Measurements from ENCODE around the gene S100A3.
"Not testable (repeated sequence)": the region's sequence is repeated elsewhere in the genome, so short reads cannot be mapped to it uniquely, and the experiment has no call there.

The S100A3 gene

GRCh38 chr1:153563483-153563901 is 14.4 kb upstream of the S100A3 start:
- DNase-seq (no peak), ATAC-seq (no peak)
- H3K4me1 Mint-ChIP-seq, result peaks cover 35% of the 10 kb centered on the region
- no peaks in the 10 kb centered on the region for H3K9me3 Mint-ChIP-seq
- no peaks in the 10 kb centered on the region for H3K36me3 Mint-ChIP-seq (ENCODE audit: low read depth)
- H3K27me3 Mint-ChIP-seq, result no peaks in the 10 kb centered on the region
- H3K4me3 Mint-ChIP-seq, result no peak overlapping the region
- H3K27ac Mint-ChIP-seq, result no peak overlapping the region

- H3K27me3 Mint-ChIP-seq; H3K4me3 Mint-ChIP-seq; ATAC-seq; H3K9me3 Mint-ChIP-seq; H3K27ac Mint-ChIP-seq; H3K36me3 Mint-ChIP-seq (ENCODE audit: low read depth); DNase-seq: not testable (repeated sequence)
- peaks cover 21% of the 10 kb centered on the region for H3K4me1 Mint-ChIP-seq
Measured at GRCh38 chr1:153562021-153562420, 13.0 kb upstream of the S100A3 start.

GRCh38 chr1:153561466-153561985 is 12.5 kb upstream of the S100A3 start:
- Mint-ChIP-seq H3K36me3 (ENCODE audit: low read depth) (no peaks in the 10 kb centered on the region), H3K27me3 (no peaks in the 10 kb centered on the region), H3K27ac (no peak overlapping the region), H3K4me3 (no peak overlapping the region), H3K9me3 (no peaks in the 10 kb centered on the region), H3K4me1 (peaks cover 16% of the 10 kb centered on the region)
- DNase-seq (no peak), ATAC-seq (no peak)

- no peak for DNase-seq
- Mint-ChIP-seq H3K9me3 (no peaks in the 10 kb centered on the region), H3K4me1 (peaks cover 12% of the 10 kb centered on the region), H3K27ac (no peak overlapping the region), H3K27me3 (no peaks in the 10 kb centered on the region), H3K4me3 (no peak overlapping the region), H3K36me3 (ENCODE audit: low read depth) (no peaks in the 10 kb centered on the region)
- ATAC-seq, result no peak
Measured at GRCh38 chr1:153560771-153561465, 11.9 kb upstream of the S100A3 start.

- H3K27me3 Mint-ChIP-seq, result no peaks in the 10 kb centered on the region
- H3K4me3 Mint-ChIP-seq, result no peak overlapping the region
- H3K9me3 Mint-ChIP-seq, result no peaks in the 10 kb centered on the region
- no peak for ATAC-seq
- peaks cover 5% of the 10 kb centered on the region for H3K4me1 Mint-ChIP-seq
- H3K27ac Mint-ChIP-seq, result no peak overlapping the region
- no peak for DNase-seq
- no peaks in the 10 kb centered on the region for H3K36me3 Mint-ChIP-seq (ENCODE audit: low read depth)
Measured at GRCh38 chr1:153560241-153560640, 11.2 kb upstream of the S100A3 start.

- DNase-seq (no peak), ATAC-seq (no peak)
- no peaks in the 10 kb centered on the region for H3K27me3 Mint-ChIP-seq
- no peaks in the 10 kb centered on the region for H3K4me1 Mint-ChIP-seq
- H3K27ac Mint-ChIP-seq, result no peak overlapping the region
- no peaks in the 10 kb centered on the region for H3K36me3 Mint-ChIP-seq (ENCODE audit: low read depth)
- no peaks in the 10 kb centered on the region for H3K9me3 Mint-ChIP-seq
- no peak overlapping the region for H3K4me3 Mint-ChIP-seq
Measured at GRCh38 chr1:153557877-153558276, 8.8 kb upstream of the S100A3 start.

GRCh38 chr1:153556348-153556747 is 7.3 kb upstream of the S100A3 start:
- Mint-ChIP-seq H3K27me3 (no peaks in the 10 kb centered on the region), H3K9me3 (no peaks in the 10 kb centered on the region), H3K4me1 (no peaks in the 10 kb centered on the region), H3K4me3 (no peak overlapping the region), H3K27ac (no peak overlapping the region), H3K36me3 (ENCODE audit: low read depth) (no peaks in the 10 kb centered on the region)
- ATAC-seq, result no peak
- no peak for DNase-seq

GRCh38 chr1:153553830-153554541 is 4.9 kb upstream of the S100A3 start:
- no peak for DNase-seq
- H3K9me3 Mint-ChIP-seq, result no peaks in the 10 kb centered on the region
- no peak overlapping the region for H3K4me3 Mint-ChIP-seq
- ATAC-seq, result no peak
- H3K4me1 Mint-ChIP-seq, result no peaks in the 10 kb centered on the region
- no peaks in the 10 kb centered on the region for H3K36me3 Mint-ChIP-seq (ENCODE audit: low read depth)
- H3K27me3 Mint-ChIP-seq, result no peaks in the 10 kb centered on the region
- no peak overlapping the region for H3K27ac Mint-ChIP-seq

GRCh38 chr1:153553096-153553495 is 4.0 kb upstream of the S100A3 start:
- Mint-ChIP-seq H3K9me3 (no peaks in the 10 kb centered on the region), H3K27me3 (no peaks in the 10 kb centered on the region), H3K36me3 (ENCODE audit: low read depth) (no peaks in the 10 kb centered on the region), H3K4me3 (no peak overlapping the region), H3K4me1 (peaks cover 6% of the 10 kb centered on the region), H3K27ac (no peak overlapping the region)
- DNase-seq (no peak), ATAC-seq (no peak)

GRCh38 chr1:153552335-153552734 is 3.3 kb upstream of the S100A3 start:
- Mint-ChIP-seq H3K27ac (no peak overlapping the region), H3K36me3 (ENCODE audit: low read depth) (no peaks in the 10 kb centered on the region), H3K9me3 (no peaks in the 10 kb centered on the region), H3K4me3 (no peak overlapping the region), H3K4me1 (peaks cover 6% of the 10 kb centered on the region), H3K27me3 (no peaks in the 10 kb centered on the region)
- DNase-seq (no peak), ATAC-seq (no peak)

GRCh38 chr1:153550827-153551500 is 1.9 kb upstream of the S100A3 start:
- H3K36me3 Mint-ChIP-seq (ENCODE audit: low read depth), result no peaks in the 10 kb centered on the region
- H3K9me3 Mint-ChIP-seq, result no peaks in the 10 kb centered on the region
- H3K27me3 Mint-ChIP-seq, result no peaks in the 10 kb centered on the region
- ATAC-seq, result no peak
- H3K4me3 Mint-ChIP-seq, result no peak overlapping the region
- no peak for DNase-seq
- no peak overlapping the region for H3K27ac Mint-ChIP-seq
- H3K4me1 Mint-ChIP-seq, result peaks cover 13% of the 10 kb centered on the region

- H3K27me3 Mint-ChIP-seq, result no peaks in the 10 kb centered on the region
- H3K4me3 Mint-ChIP-seq, result no peak overlapping the region
- no peaks in the 10 kb centered on the region for H3K9me3 Mint-ChIP-seq
- no peaks in the 10 kb centered on the region for H3K36me3 Mint-ChIP-seq (ENCODE audit: low read depth)
- H3K4me1 Mint-ChIP-seq, result peaks cover 19% of the 10 kb centered on the region
- no peak for ATAC-seq
- H3K27ac Mint-ChIP-seq, result no peak overlapping the region
- no peak for DNase-seq
Measured at GRCh38 chr1:153550398-153550758, 1.3 kb upstream of the S100A3 start.

- ATAC-seq, result no peak
- Mint-ChIP-seq H3K27me3 (no peaks in the 10 kb centered on the region), H3K4me1 (peaks cover 24% of the 10 kb centered on the region), H3K36me3 (ENCODE audit: low read depth) (peaks cover 1% of the 10 kb centered on the region), H3K9me3 (no peaks in the 10 kb centered on the region), H3K27ac (no peak overlapping the region), H3K4me3 (no peak overlapping the region)
- no peak for DNase-seq
Measured at GRCh38 chr1:153549741-153550397, 811 bp upstream of the S100A3 start.

GRCh38 chr1:153547560-153548551 is 1.2 kb downstream of the S100A3 start:
- H3K9me3 Mint-ChIP-seq, result no peaks in the 10 kb centered on the region
- H3K4me1 Mint-ChIP-seq, result peaks cover 45% of the 10 kb centered on the region

More at GRCh38 chr1:153547560-153548551, 1.2 kb downstream of the S100A3 start:
- no peaks in the 10 kb centered on the region for H3K27me3 Mint-ChIP-seq
- ATAC-seq, result no peak
- H3K27ac Mint-ChIP-seq, result no peak overlapping the region
- no peak for DNase-seq
- H3K36me3 Mint-ChIP-seq (ENCODE audit: low read depth), result peaks cover 12% of the 10 kb centered on the region
- no peak overlapping the region for H3K4me3 Mint-ChIP-seq
